ENCODE measurements around the gene LMF1.

DNA sequence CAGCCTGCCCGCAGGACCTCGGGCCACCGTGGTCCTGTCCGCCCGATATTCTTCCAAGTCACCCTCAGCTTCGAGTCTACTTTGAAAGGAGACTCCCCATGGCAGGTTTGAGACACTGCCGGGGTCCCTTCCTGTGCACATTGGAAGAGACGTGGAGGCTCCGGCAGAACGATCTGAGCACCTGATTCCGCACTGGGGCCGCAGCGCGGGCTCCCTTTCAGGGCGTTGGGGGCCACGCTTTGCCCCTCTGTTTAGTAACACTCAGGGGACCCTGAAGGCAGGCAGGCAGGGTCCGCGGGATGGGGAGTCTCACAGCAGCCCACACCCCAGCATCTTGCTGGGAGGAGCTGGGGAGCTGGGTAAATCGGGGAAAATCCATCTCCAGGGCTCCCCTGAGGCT is 41.4 kb upstream of the LMF1 start:
- TF ChIP-seq, protein P1, sequence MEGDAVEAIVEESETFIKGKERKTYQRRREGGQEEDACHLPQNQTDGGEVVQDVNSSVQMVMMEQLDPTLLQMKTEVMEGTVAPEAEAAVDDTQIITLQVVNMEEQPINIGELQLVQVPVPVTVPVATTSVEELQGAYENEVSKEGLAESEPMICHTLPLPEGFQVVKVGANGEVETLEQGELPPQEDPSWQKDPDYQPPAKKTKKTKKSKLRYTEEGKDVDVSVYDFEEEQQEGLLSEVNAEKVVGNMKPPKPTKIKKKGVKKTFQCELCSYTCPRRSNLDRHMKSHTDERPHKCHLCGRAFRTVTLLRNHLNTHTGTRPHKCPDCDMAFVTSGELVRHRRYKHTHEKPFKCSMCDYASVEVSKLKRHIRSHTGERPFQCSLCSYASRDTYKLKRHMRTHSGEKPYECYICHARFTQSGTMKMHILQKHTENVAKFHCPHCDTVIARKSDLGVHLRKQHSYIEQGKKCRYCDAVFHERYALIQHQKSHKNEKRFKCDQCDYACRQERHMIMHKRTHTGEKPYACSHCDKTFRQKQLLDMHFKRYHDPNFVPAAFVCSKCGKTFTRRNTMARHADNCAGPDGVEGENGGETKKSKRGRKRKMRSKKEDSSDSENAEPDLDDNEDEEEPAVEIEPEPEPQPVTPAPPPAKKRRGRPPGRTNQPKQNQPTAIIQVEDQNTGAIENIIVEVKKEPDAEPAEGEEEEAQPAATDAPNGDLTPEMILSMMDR (IDR thresholded peaks at IDR 0.05; ENCODE audit: insufficient read depth, low read length, poor library complexity, severe bottlenecking): no peak
- TF ChIP-seq EZH2phosphoT487 (conservative IDR thresholded peaks at IDR 0.05; ENCODE audit: low read length): no peak

Data from SU-DHL-6 (cell line).